ENCODE data around the gene CDON.

DNA sequence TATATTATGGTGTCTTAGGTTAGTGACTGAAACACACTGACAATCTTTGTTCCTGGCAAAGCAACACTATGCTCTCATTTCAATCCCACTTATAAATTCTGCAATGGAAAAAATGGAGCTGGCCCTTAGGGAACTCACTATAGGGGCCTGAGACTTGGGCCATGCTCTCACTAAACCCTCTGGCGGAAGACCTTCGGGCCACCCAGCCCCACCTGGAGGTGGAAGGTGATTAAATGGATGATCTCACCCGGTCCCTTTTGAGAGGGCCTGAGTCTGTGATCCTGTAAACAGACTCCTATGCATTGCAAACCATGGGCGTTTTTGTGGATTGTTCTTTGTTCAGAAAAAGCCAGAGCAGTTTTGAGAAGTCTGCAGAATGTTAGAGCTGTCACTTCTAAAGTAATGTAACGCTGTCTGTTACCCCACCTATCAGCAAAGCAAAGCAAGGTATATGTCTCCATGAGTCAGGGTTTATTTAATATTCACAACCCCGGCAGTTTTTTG, 17.0 kb upstream of the CDON start:
- TF ChIP-seq E2F3 (CRISPR knock-in tag; IDR thresholded peaks at IDR 0.05) (no peak), KDM1A (IDR thresholded peaks at IDR 0.05) (no peak), SP1 (CRISPR knock-in tag; IDR thresholded peaks at IDR 0.05) (no peak), ZFX (CRISPR knock-in tag; IDR thresholded peaks at IDR 0.05) (no peak), SMARCA4 (IDR thresholded peaks at IDR 0.05) (no peak)
